GM20000 (cell line): ENCODE data around the gene CLEC7A.

ENCODE experiments used
- DNase-seq: peaks from one replicate; pipeline ENCODE4 v3.0.0; 2012; ENCODE audit warnings: low spot score
- CTCF ChIP-seq: IDR thresholded peaks from 2 replicates; pipeline ENCODE4 v1.5.1; 2012; ENCODE audit warnings: mild to moderate bottlenecking, control low read depth; ENCODE audit errors: extremely low read depth, missing control alignments

Gene CLEC7A

GRCh38 chr12:10110256-10110844 is 19.6 kb downstream of the CLEC7A start:
- no peak for TF ChIP-seq CTCF

DNA sequence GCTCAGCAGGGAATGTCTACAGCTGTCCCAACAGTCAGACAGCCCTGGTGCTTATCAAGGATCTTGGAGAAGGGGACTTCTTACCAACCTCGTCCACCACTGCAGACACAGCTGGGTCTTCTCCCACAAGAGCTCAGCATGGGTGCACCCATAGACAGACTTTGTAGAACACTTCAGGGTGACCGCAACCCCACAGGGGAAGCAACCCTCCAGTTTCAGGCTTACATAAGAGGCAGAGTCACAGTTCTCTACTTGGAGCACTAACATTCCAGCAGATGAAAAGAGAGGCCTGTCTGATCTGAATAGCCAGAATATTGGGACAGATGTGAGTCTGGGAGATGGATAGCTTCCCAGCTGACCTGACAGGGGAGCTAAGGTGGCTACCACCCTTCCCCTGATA is 27.7 kb downstream of the CLEC7A start:
- TF ChIP-seq CTCF: no peak
- no peak for DNase-seq

More at GRCh38 chr12:10110256-10110844, 19.6 kb downstream of the CLEC7A start:
- no peak for DNase-seq

- no peak for DNase-seq
- no peak for TF ChIP-seq CTCF
Measured at GRCh38 chr12:10101648-10102220, 28.3 kb downstream of the CLEC7A start.

GRCh38 chr12:10101042-10101579 is 28.9 kb downstream of the CLEC7A start:
- no peak for TF ChIP-seq CTCF
- no peak for DNase-seq

- TF ChIP-seq CTCF: no peak
- DNase-seq: no peak
Measured at GRCh38 chr12:10098791-10099190, 31.2 kb downstream of the CLEC7A start, which contains the start of gene CLEC1A. Gene CLEC1A (minus strand): TSS chr12:10098985. CDS start chr12:10098922, 63 bp downstream.

DNA sequence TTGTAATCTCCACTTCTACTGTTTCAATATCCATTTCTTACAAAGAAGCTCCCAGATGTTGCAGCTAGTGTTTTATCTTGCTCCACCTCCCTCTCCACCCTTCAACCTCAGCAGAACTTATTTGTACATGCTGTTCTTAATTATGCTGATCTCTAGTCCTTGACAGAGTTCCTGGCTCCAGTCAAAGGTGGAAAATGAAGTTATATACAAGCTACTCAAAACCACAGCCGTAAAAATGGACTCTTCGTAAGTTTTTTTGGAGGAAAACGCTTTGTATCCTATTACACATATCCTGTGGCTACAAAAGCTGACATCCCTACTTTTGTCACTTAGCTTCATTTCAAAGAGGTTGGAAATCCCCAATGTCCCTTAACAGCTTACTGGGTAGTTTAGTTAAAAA is 32.5 kb downstream of the CLEC7A start:
- no peak for TF ChIP-seq CTCF
- DNase-seq: no peak

DNA sequence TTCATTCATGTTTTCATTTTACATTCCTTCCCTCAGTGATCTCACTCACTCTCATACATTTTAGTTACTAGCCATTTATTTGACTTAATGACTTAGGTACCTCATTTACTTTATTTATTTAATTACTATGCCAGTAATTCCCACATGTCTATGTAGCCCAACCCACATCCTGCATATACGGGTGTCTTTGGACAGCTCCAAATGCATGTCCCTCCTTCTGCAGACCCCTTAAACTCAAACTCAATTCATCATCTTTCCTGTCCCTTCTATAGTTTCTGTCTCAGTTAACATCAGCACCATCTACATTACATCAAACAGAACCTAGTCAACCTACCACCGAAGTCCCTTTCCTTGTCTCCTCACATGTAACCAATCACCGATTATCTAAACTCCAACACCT is 34.0 kb downstream of the CLEC7A start:
- TF ChIP-seq CTCF: no peak

More for the DNA sequence above, 34.0 kb downstream of the CLEC7A start:
- no peak for DNase-seq
